Keratinocyte (primary cell): Measurements from ENCODE around the gene BHLHE40.

ENCODE experiments used
- CTCF ChIP-seq, 3 experiments: IDR thresholded peaks in 1 of 3; conservative IDR thresholded peaks in 1 of 3; optimal IDR thresholded peaks in 1 of 3; 2 replicates in 2 of 3; 3 replicates in 1 of 3; pipeline versions ENCODE3 to v1.5.1; 2011; ENCODE audit warnings: low read length in 3 of 3, mild to moderate bottlenecking in 3 of 3, moderate library complexity in 2 of 3, control low read depth in 1 of 3, inconsistent platforms in 1 of 3; ENCODE audit not compliant: insufficient read depth in 2 of 3; ENCODE audit errors: extremely low read depth in 1 of 3
- EZH2 ChIP-seq: IDR thresholded peaks from one replicate; pipeline ENCODE4 v1.6.1; 2012; ENCODE audit warnings: inconsistent platforms, mild to moderate bottlenecking, low read length, moderate library complexity

GRCh38 chr3:4972652-4973643 lies 6.3 kb upstream of the BHLHE40 start:
- TF ChIP-seq CTCF (optimal IDR thresholded peaks at IDR 0.05 in 1 of 3, IDR thresholded peaks at IDR 0.05 in 1 of 3, conservative IDR thresholded peaks at IDR 0.05 in 1 of 3; ENCODE audit: extremely low read depth in 1 of 3, insufficient read depth in 2 of 3, low read length in 3 of 3) = no peak
- no peak for TF ChIP-seq EZH2
